ENCODE measurements around the gene DICER1. TPM values are rescaled to one million over a fixed set of nuclear protein-coding genes. Genes with fewer than 3 reads are reported as not detected.
"Not testable (repeated sequence)": the region's sequence is repeated elsewhere in the genome, so short reads cannot be mapped to it uniquely, and the experiment has no call there.

Gene DICER1
- total RNA-seq, 1 experiment from 2014 or later, result 62.0 TPM

- TF ChIP-seq ZNF512 (CRISPR knock-in tag; IDR thresholded peaks at IDR 0.05; ENCODE audit: borderline replicate concordance), result no peak
Observed at GRCh38 chr14:95204705-95205104, 47.4 kb upstream of the DICER1 start (continued).

GRCh38 chr14:95201745-95202144, 44.4 kb upstream of the DICER1 start:
- CTCF ChIA-PET; ATAC-seq; H3K27ac Mint-ChIP-seq; H3K27me3 Mint-ChIP-seq (ENCODE audit: low read depth); DNase-seq (ENCODE audit: low spot score); POLR2A ChIA-PET; H3K4me3 Mint-ChIP-seq: not testable (repeated sequence)
- Mint-ChIP-seq H3K4me1 (peaks cover 36% of the 10 kb centered on the region), H3K36me3 (peaks cover 25% of the 10 kb centered on the region), H3K9me3 (peaks cover 20% of the 10 kb centered on the region)

GRCh38 chr14:95200404-95200803, 43.1 kb upstream of the DICER1 start:
- no peak for DNase-seq (ENCODE audit: low spot score)
- Mint-ChIP-seq H3K36me3 (peaks cover 25% of the 10 kb centered on the region), H3K4me1 (peaks cover 43% of the 10 kb centered on the region), H3K4me3 (no peak overlapping the region), H3K27ac (peak overlapping the region; percentile 18; the same call in 1 of the 2 replicates), H3K9me3 (peaks cover 13% of the 10 kb centered on the region), H3K27me3 (ENCODE audit: low read depth) (no peaks in the 10 kb centered on the region)
- TF ChIP-seq CREM (CRISPR knock-in tag; IDR thresholded peaks at IDR 0.05) (no peak), MLX (CRISPR knock-in tag; IDR thresholded peaks at IDR 0.05) (no peak), NR1H2 (CRISPR knock-in tag; IDR thresholded peaks at IDR 0.05) (no peak), CREB1 (CRISPR knock-in tag; IDR thresholded peaks at IDR 0.05) (no peak), ZMAT4 (CRISPR knock-in tag; IDR thresholded peaks at IDR 0.05) (no peak), JUN (CRISPR knock-in tag; IDR thresholded peaks at IDR 0.05) (no peak)
- ChIA-PET POLR2A (no interaction called here), CTCF (interaction anchor here (0.9 to 1.7 kb wide), 2 partner anchors 148 to 161 kb away, joined by 3 to 6 read pairs; no protein-coding TSS in a partner anchor)
- no peak for ATAC-seq

- peak overlapping the region; percentile 35 for H3K27ac Mint-ChIP-seq
- H3K36me3 Mint-ChIP-seq, result peaks cover 17% of the 10 kb centered on the region
- POLR2A ChIA-PET, result interaction anchor here (0.9 kb wide), 1 partner anchor 41 kb away, joined by 7 read pairs; no protein-coding TSS in a partner anchor
- ATAC-seq (peak; percentile 57), DNase-seq (ENCODE audit: low spot score) (no peak)
- H3K4me3 Mint-ChIP-seq, result no peak overlapping the region
- CTCF ChIA-PET, result interaction anchor here (0.7 to 1.7 kb wide), 3 partner anchors 12 to 162 kb away, joined by 3 to 6 read pairs (median 4); no protein-coding TSS in a partner anchor
- peaks cover 43% of the 10 kb centered on the region for H3K4me1 Mint-ChIP-seq
- no peaks in the 10 kb centered on the region for H3K27me3 Mint-ChIP-seq (ENCODE audit: low read depth)
- H3K9me3 Mint-ChIP-seq, result peaks cover 5% of the 10 kb centered on the region
- TF ChIP-seq ERG (CRISPR knock-in tag; IDR thresholded peaks at IDR 0.05) (no peak), ZNF396 (CRISPR knock-in tag; IDR thresholded peaks at IDR 0.05; ENCODE audit: borderline replicate concordance) (no peak), CDX4 (CRISPR knock-in tag; IDR thresholded peaks at IDR 0.05; ENCODE audit: borderline replicate concordance) (no peak)
Observed at GRCh38 chr14:95199298-95199983, 42.1 kb upstream of the DICER1 start.

GRCh38 chr14:95198320-95198719, 41.0 kb upstream of the DICER1 start:
- DNase-seq (ENCODE audit: low spot score), result no peak
- peaks cover 5% of the 10 kb centered on the region for H3K36me3 Mint-ChIP-seq
- H3K9me3 Mint-ChIP-seq, result no peaks in the 10 kb centered on the region
- no peak overlapping the region for H3K4me3 Mint-ChIP-seq
- ChIA-PET CTCF (interaction anchor here (1.1 to 1.2 kb wide), 2 partner anchors 162 to 163 kb away, joined by 4 read pairs; no protein-coding TSS in a partner anchor), POLR2A (no interaction called here)
- TF ChIP-seq MAX (CRISPR knock-in tag; IDR thresholded peaks at IDR 0.05) (no peak), CREB1 (CRISPR knock-in tag; IDR thresholded peaks at IDR 0.05) (no peak), NR2C2 (CRISPR knock-in tag; IDR thresholded peaks at IDR 0.05) (no peak), TEAD4 (CRISPR knock-in tag; IDR thresholded peaks at IDR 0.05) (no peak), ZNF138 (CRISPR knock-in tag; conservative IDR thresholded peaks at IDR 0.05) (no peak), IRF2 (CRISPR knock-in tag; IDR thresholded peaks at IDR 0.05; ENCODE audit: borderline replicate concordance, low read depth) (no peak), ZNF423 (CRISPR knock-in tag; IDR thresholded peaks at IDR 0.05) (no peak), ZNF416 (CRISPR knock-in tag; IDR thresholded peaks at IDR 0.05) (no peak), RORB (CRISPR knock-in tag; IDR thresholded peaks at IDR 0.05) (no peak)
- no peaks in the 10 kb centered on the region for H3K27me3 Mint-ChIP-seq (ENCODE audit: low read depth)
- peaks cover 43% of the 10 kb centered on the region for H3K4me1 Mint-ChIP-seq
- no peak for ATAC-seq
- H3K27ac Mint-ChIP-seq, result no peak overlapping the region
